PC-3 (cell line): ENCODE results near the gene MIPEP. TPM values are rescaled to one million over a fixed set of nuclear protein-coding genes. Genes with fewer than 3 reads are reported as not detected.

Experiments used
- ATAC-seq: fragments of 200-7000 bp; cut with Tn5 transposase; 2 replicates; pipeline ENCODE4 v1.9.1; 2020; ENCODE audit warnings: mild to moderate bottlenecking, moderate library complexity
- BruUV-seq: library from RNA; stranded (reverse); fragments of 400-500 nt; replicated peaks from 2 replicates; lab custom pipeline; 2021; lab: Mats Ljungman, UMichigan
- CTCF ChIA-PET: fragments of 300-600 bp; sonication (Branson Sonifier 250); formaldehyde crosslinking; loops from one replicate; lab custom pipeline; 2022; ENCODE audit warnings: antibody characterized with exemption; lab: Charles Lee
- POLR2A ChIA-PET: fragments of 300-600 bp; sonication (Branson Sonifier 250); formaldehyde crosslinking; loops from one replicate; lab custom pipeline; 2022; ENCODE audit warnings: antibody characterized with exemption; ENCODE audit not compliant: unreplicated experiment; lab: Charles Lee
- DNase-seq: peaks from one replicate; pipeline ENCODE4 v3.0.0-alpha.2; 2015
- H2AFZ ChIP-seq: fragments of 300-600 bp; sonication (generic); 2 replicates; pipeline ENCODE4 v1.6.0; 2016; ENCODE audit warnings: antibody characterized with exemption, low read length
- H3F3A ChIP-seq: fragments of 300-600 bp; sonication (generic); one replicate; pipeline ENCODE4 v1.6.0; 2017; ENCODE audit warnings: antibody characterized with exemption, low read length, control low read depth, mild to moderate bottlenecking; ENCODE audit not compliant: unreplicated experiment
- H3K27ac ChIP-seq: fragments of 300-600 bp; sonication (generic); 2 replicates; pipeline ENCODE4 v1.5.1; 2016; ENCODE audit warnings: mild to moderate bottlenecking, low read length
- H3K27me3 ChIP-seq: fragments of 300-600 bp; sonication (generic); 2 replicates; pipeline ENCODE4 v1.6.1; 2016; ENCODE audit warnings: low read length, mixed read lengths
- H3K36me3 ChIP-seq: fragments of 300-600 bp; sonication (generic); 2 replicates; pipeline ENCODE4 v1.6.1; 2016; ENCODE audit warnings: low read depth, mixed run types, low read length, mixed read lengths
- H3K4me1 ChIP-seq: fragments of 300-600 bp; sonication (generic); 2 replicates; pipeline ENCODE4 v1.5.1; 2016; ENCODE audit warnings: low read length; ENCODE audit not compliant: insufficient read depth
- H3K4me2 ChIP-seq: fragments of 300-600 bp; sonication (generic); 2 replicates; pipeline ENCODE4 v1.6.0; 2016; ENCODE audit warnings: low read length
- H3K4me3 ChIP-seq: fragments of 300-600 bp; sonication (generic); 2 replicates; pipeline ENCODE4 v1.5.1; 2016; ENCODE audit warnings: mild to moderate bottlenecking, low read length, mixed read lengths
- H3K79me2 ChIP-seq: fragments of 300-600 bp; sonication (generic); 2 replicates; pipeline ENCODE4 v1.6.1; 2017; ENCODE audit warnings: low read length, mixed read lengths
- H3K9ac ChIP-seq: fragments of 300-600 bp; sonication (generic); 2 replicates; pipeline ENCODE4 v1.6.0; 2016; ENCODE audit warnings: mild to moderate bottlenecking, low read length
- H3K9me2 ChIP-seq: fragments of 300-600 bp; sonication (generic); replicated peaks from 2 replicates; pipeline ENCODE4 v1.6.1; 2016; ENCODE audit warnings: mixed run types, low read length, mixed read lengths
- H3K9me3 ChIP-seq: fragments of 300-600 bp; sonication (generic); 2 replicates; pipeline ENCODE4 v1.6.1; 2016; ENCODE audit warnings: low read length, mixed read lengths
- H4K20me1 ChIP-seq: fragments of 300-600 bp; sonication (generic); 2 replicates; pipeline ENCODE4 v1.6.1; 2016; ENCODE audit warnings: low read length, mixed read lengths
- EZH2 ChIP-seq: fragments of 300-600 bp; sonication (generic); IDR thresholded peaks from one replicate; pipeline ENCODE4 v1.6.1; 2017; ENCODE audit warnings: antibody characterized with exemption, mild to moderate bottlenecking, low read length; ENCODE audit not compliant: unreplicated experiment
- EZH2phosphoT487 ChIP-seq: fragments of 300-600 bp; sonication (generic); IDR thresholded peaks from 2 replicates; pipeline ENCODE4 v1.6.1; 2018; ENCODE audit warnings: mild to moderate bottlenecking, antibody characterized with exemption, low read length, borderline replicate concordance
- intact Hi-C: fragments of 100-400 bp; cut with micrococcal nuclease; formaldehyde crosslinking; loops from 2 replicates; pipeline ENCODE4 v1.9.0; 2023
- total RNA-seq: library from RNA; depleted of rRNA; stranded (reverse); fragments of >200 nt; gene quantifications from 2 replicates; pipeline ENCODE4 v1.2.3, GENCODE V29; 2014
- TF ChIP-seq, protein P1 (sequence below): fragments of 300-600 bp; sonication (generic); conservative IDR thresholded peaks from 2 replicates; pipeline ENCODE4 v1.5.1; 2017; ENCODE audit warnings: antibody characterized with exemption, low read depth, mild to moderate bottlenecking, low read length

MIPEP gene
- total RNA-seq, 1 experiment from 2014 or later: 30.5 TPM

DNA sequence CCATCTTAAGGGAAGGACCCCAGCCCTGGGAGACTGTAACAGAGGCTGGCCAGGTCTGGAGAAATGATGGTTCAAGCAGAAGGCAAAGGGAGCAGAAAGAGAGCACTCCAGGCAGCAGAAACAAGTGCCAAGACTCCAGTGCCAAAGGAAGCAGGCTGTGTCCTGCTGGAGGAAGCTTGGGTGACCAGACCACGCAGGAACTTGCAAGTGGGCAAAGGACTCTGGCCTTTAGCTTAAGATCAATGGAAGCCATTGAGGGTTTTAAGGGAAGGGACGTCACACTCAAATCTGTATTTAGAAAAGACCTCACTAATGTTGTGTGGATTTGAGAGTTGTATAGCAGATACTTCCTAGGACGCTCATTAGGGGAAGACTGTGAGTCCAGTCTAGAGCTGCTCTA is 95.5 kb downstream of the MIPEP start:
- Histone ChIP-seq H4K20me1 (no peaks in the 10 kb centered on the region), H2AFZ (no peak overlapping the region; the same call in 1 of the 2 replicates), H3K4me3 (peak overlapping the region; percentile 52; the same call in 1 of the 2 replicates), H3K27ac (peak overlapping the region; percentile 95), H3K9me3 (no peaks in the 10 kb centered on the region), H3K9ac (peak overlapping the region; percentile 82), H3K4me1 (peaks cover 36% of the 10 kb centered on the region), H3K36me3 (peaks cover 5% of the 10 kb centered on the region; the same call in 1 of the 2 replicates), H3K4me2 (peak overlapping the region; percentile 79), H3F3A (no peaks in the 10 kb centered on the region), H3K79me2 (no peaks in the 10 kb centered on the region), H3K9me2 (no peaks in the 10 kb centered on the region), H3K27me3 (no peaks in the 10 kb centered on the region)
- intact Hi-C loops: loop anchor here (1.0 to 2.0 kb wide), 4 partner anchors 42 to 75 kb away; no protein-coding TSS in a partner anchor
- ChIA-PET POLR2A (no interaction called here), CTCF (interaction anchor here (0.6 kb wide), 1 partner anchor 252 kb away, joined by 7 read pairs; no protein-coding TSS in a partner anchor)
- ATAC-seq: no peak; the same call in 1 of the 2 replicates
- no peak for DNase-seq
- TF ChIP-seq EZH2phosphoT487 (no peak), EZH2 (no peak)
- TF ChIP-seq, protein P1, sequence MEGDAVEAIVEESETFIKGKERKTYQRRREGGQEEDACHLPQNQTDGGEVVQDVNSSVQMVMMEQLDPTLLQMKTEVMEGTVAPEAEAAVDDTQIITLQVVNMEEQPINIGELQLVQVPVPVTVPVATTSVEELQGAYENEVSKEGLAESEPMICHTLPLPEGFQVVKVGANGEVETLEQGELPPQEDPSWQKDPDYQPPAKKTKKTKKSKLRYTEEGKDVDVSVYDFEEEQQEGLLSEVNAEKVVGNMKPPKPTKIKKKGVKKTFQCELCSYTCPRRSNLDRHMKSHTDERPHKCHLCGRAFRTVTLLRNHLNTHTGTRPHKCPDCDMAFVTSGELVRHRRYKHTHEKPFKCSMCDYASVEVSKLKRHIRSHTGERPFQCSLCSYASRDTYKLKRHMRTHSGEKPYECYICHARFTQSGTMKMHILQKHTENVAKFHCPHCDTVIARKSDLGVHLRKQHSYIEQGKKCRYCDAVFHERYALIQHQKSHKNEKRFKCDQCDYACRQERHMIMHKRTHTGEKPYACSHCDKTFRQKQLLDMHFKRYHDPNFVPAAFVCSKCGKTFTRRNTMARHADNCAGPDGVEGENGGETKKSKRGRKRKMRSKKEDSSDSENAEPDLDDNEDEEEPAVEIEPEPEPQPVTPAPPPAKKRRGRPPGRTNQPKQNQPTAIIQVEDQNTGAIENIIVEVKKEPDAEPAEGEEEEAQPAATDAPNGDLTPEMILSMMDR: no peak
- BruUV-seq: no TSS peak

DNA sequence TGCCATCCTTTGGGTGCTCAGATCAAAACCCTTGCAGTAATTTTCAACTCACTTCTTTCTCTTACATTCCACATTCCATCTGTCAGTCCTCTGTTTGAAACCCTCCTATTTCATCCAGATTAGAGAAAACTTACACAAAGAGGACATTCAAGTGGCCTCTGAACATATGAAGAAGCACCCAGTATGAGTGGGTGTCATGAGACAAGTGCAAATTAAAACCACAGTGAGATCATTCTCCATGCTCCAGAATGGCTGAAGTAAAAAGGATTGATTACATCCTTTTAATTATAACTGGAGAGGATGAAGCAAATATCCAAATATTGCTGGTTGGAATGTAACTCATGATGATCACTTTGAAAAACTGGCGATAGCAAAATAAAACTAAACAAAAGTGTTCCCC is 96.5 kb downstream of the MIPEP start:
- no peak overlapping the region for H3K27ac ChIP-seq
- H3K4me1 ChIP-seq: peaks cover 36% of the 10 kb centered on the region
- peaks cover 2% of the 10 kb centered on the region; the same call in 1 of the 2 replicates for H3K36me3 ChIP-seq
- no peak overlapping the region for H3K4me2 ChIP-seq
- no peaks in the 10 kb centered on the region for H3F3A ChIP-seq
- no peaks in the 10 kb centered on the region for H3K79me2 ChIP-seq
- no peak for TF ChIP-seq EZH2
- TF ChIP-seq EZH2phosphoT487: no peak
- TF ChIP-seq, protein P1: no peak
- no peaks in the 10 kb centered on the region for H3K9me2 ChIP-seq
- no peak overlapping the region for H3K4me3 ChIP-seq
- ATAC-seq (no peak), DNase-seq (no peak)
- H3K9ac ChIP-seq: no peak overlapping the region
- H3K27me3 ChIP-seq: no peaks in the 10 kb centered on the region
- ChIA-PET CTCF (no interaction called here), POLR2A (no interaction called here)
- no peak overlapping the region for H2AFZ ChIP-seq
- no peaks in the 10 kb centered on the region for H3K9me3 ChIP-seq
- no peaks in the 10 kb centered on the region for H4K20me1 ChIP-seq
- intact Hi-C loops: no loop called here
- no TSS peak for BruUV-seq

DNA sequence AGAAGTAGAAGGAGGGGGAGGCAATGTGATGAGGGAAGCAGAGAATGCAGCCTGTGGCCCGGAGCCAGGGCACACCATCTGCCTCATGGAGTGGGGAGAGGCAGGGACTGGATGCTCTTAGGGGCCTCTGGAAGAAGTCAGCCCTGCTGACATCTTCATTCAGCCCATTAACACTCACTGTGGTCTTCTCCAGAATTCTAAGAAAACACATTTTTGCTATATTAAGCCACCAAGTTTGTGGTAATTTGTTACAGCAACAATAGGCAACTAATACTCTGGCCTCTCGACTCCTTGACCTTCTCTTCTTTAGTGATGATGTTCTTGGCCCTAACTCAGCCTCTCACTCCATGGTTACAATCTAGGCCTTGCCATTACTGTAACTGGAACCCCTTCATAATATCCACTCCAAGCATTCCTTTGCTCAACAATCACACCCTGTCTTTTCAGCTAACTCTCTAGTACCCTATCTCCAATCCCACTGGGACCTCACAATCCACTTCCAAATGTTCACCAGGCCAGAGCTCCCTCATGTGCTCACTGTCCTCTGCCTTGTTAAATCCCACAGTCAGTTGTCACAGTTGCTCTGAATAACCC is 98.5 kb downstream of the MIPEP start:
- Histone ChIP-seq H3K9ac (no peak overlapping the region), H3F3A (no peaks in the 10 kb centered on the region), H3K9me2 (no peaks in the 10 kb centered on the region), H2AFZ (no peak overlapping the region), H3K4me3 (no peak overlapping the region), H3K27me3 (no peaks in the 10 kb centered on the region), H4K20me1 (no peaks in the 10 kb centered on the region), H3K4me1 (peaks cover 23% of the 10 kb centered on the region), H3K36me3 (no peaks in the 10 kb centered on the region), H3K79me2 (no peaks in the 10 kb centered on the region), H3K4me2 (no peak overlapping the region), H3K27ac (no peak overlapping the region), H3K9me3 (no peaks in the 10 kb centered on the region)
- TF ChIP-seq, protein P1: no peak
- TF ChIP-seq EZH2phosphoT487 (no peak), EZH2 (no peak)
- intact Hi-C loops: no loop called here
- no peak for ATAC-seq
- ChIA-PET CTCF (no interaction called here), POLR2A (interaction anchor here (0.5 kb wide), 1 partner anchor 41 kb away, joined by 3 read pairs; no protein-coding TSS in a partner anchor)
- no peak for DNase-seq
- BruUV-seq: no TSS peak
